PFSK-1 (cell line): Measurements from ENCODE around the gene SURF1.

Experiments
- FOXP2 ChIP-seq: optimal IDR thresholded peaks from 2 replicates; pipeline ENCODE3; 2011; ENCODE audit warnings: borderline replicate concordance, control low read depth, inconsistent platforms; ENCODE audit not compliant: insufficient read depth; ENCODE audit errors: extremely low read length, extremely low read depth
- POLR2AphosphoS5 ChIP-seq: IDR thresholded peaks from 2 replicates; pipeline ENCODE4 v1.6.1; 2012; ENCODE audit warnings: low read depth, mild to moderate bottlenecking, control low read depth, low read length, moderate library complexity
- REST ChIP-seq, 2 experiments: IDR thresholded peaks; 2 replicates each; pipeline versions ENCODE4 v1.6.1 to v1.8.0; 2011 to 2012; ENCODE audit warnings: low read depth in 2 of 2, low read length in 2 of 2, control low read depth in 1 of 2, inconsistent platforms in 1 of 2, mild to moderate bottlenecking in 1 of 2, moderate library complexity in 1 of 2; ENCODE audit not compliant: insufficient read depth in 1 of 2
- SIN3A ChIP-seq: IDR thresholded peaks from 2 replicates; pipeline ENCODE4 v1.6.1; 2012; ENCODE audit warnings: mild to moderate bottlenecking, low read length, moderate library complexity, borderline replicate concordance; ENCODE audit not compliant: insufficient read depth
- TAF1 ChIP-seq: IDR thresholded peaks from 2 replicates; pipeline ENCODE4 v1.6.1; 2012; ENCODE audit warnings: low read length, control low read depth, borderline replicate concordance; ENCODE audit not compliant: insufficient read depth

GRCh38 chr9:133357656-133358055 is 1.4 kb upstream of the SURF1 start:
- TF ChIP-seq POLR2AphosphoS5 = no peak
- TF ChIP-seq SIN3A = no peak
- TF ChIP-seq TAF1 = no peak
- no peak for TF ChIP-seq REST (IDR thresholded peaks at IDR 0.05; ENCODE audit: insufficient read depth in 1 of 2, low read depth in 2 of 2, low read length in 2 of 2)
- TF ChIP-seq FOXP2 = no peak
